Activated CD4-positive, alpha-beta T cell treated with anti-CD3 and anti-CD28 coated beads for 36 hours (primary cell): ENCODE data around the gene LDB3. TPM values are rescaled to one million over a fixed set of nuclear protein-coding genes. Genes with fewer than 3 reads are reported as not detected.

Experiments
- ATAC-seq: fragments of 200-7000 bp; cut with Tn5 transposase; one replicate; pipeline ENCODE4 v1.10.0; 2021; ENCODE audit warnings: mild to moderate bottlenecking, moderate library complexity
- CTCF ChIA-PET: fragments of 350-600 bp; sonication (Branson Sonifier 250); formaldehyde crosslinking; loops from one replicate; lab custom pipeline; 2021; ENCODE audit warnings: antibody characterized with exemption; lab: Charles Lee
- POLR2A ChIA-PET: fragments of 350-600 bp; sonication (Branson Sonifier 250); formaldehyde crosslinking; loops from one replicate; lab custom pipeline; 2021; ENCODE audit warnings: antibody characterized with exemption, inconsistent platforms; lab: Charles Lee
- DNase-seq: peaks from one replicate; pipeline ENCODE4 v3.0.0-alpha.2; 2020
- H3K27ac Mint-ChIP-seq: one replicate; pipeline ENCODE4 v1.8.0; 2021; ENCODE audit warnings: mixed read lengths
- H3K27me3 Mint-ChIP-seq: one replicate; pipeline ENCODE4 v1.8.0; 2021; ENCODE audit warnings: mixed read lengths
- H3K36me3 Mint-ChIP-seq: one replicate; pipeline ENCODE4 v1.8.0; 2021; ENCODE audit warnings: low read depth, mixed read lengths
- H3K4me1 Mint-ChIP-seq: one replicate; pipeline ENCODE4 v1.8.0; 2021; ENCODE audit warnings: mixed read lengths
- H3K4me3 Mint-ChIP-seq: one replicate; pipeline ENCODE4 v1.8.0; 2021; ENCODE audit warnings: mild to moderate bottlenecking, moderate library complexity, mixed read lengths
- H3K9me3 Mint-ChIP-seq: one replicate; pipeline ENCODE4 v1.8.0; 2021; ENCODE audit warnings: low read depth, mixed read lengths
- intact Hi-C, 2 experiments: fragments of 100-400 bp; cut with DNase I in 1 of 2; cut with micrococcal nuclease in 1 of 2; formaldehyde crosslinking; loops; one replicate each; pipeline versions ENCODE4 v1.14.2 to v1.15.1; 2022 to 2024; cut with DNase I, micrococcal nuclease
- total RNA-seq, 2 experiments: library from RNA; stranded (reverse); gene quantifications; one replicate each; pipeline ENCODE4 v1.2.3, GENCODE V29; 2021

LDB3 gene
- total RNA-seq, 2 experiments from 2014 or later = 0.05 to 0.09 TPM

DNA sequence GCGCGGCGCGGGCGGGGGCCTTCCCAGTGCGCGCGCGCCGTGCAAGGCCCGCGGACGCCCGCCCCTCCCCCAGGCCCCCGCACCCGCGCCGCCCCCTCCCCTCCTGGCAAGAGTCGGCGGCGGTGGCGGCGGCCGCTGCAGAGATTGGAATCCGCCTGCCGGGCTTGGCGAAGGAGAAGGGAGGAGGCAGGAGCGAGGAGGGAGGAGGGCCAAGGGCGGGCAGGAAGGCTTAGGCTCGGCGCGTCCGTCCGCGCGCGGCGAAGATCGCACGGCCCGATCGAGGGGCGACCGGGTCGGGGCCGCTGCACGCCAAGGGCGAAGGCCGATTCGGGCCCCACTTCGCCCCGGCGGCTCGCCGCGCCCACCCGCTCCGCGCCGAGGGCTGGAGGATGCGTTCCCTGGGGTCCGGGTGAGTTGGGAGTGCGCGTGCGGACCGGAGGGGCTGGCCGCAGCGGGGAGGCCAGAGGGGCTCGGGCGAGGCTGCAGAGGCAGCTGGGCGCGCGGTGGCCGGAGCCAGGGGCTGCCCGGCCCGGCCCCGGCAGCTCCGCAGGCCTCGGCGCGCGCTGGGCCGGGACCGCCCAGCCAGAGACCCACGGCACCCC is 88.3 kb downstream of the LDB3 start, which contains the start of gene BMPR1A:
Gene BMPR1A (plus strand): TSS at position 109 of the 602 bp plus-strand sequence. CDS start 119,400 bp downstream, outside the sequence.
- CTCF ChIA-PET = interaction anchor here (1.1 to 1.7 kb wide), 3 partner anchors 14 to 136 kb away, joined by 4 to 5 read pairs (median 5); no protein-coding TSS in a partner anchor
- intact Hi-C loops = loop anchor here (1.0 to 5.0 kb wide), 8 partner anchors 45 to 746 kb away; partner anchors contain the start of genes SHLD2 (in 2 of the 2), MINPP1 (in 1 of the 2) and WAPL (in 1 of the 2)
- H3K27ac Mint-ChIP-seq = peak within 1 kb of the TSS; percentile 72
- H3K4me1 Mint-ChIP-seq = peaks cover 33% of the 10 kb centered on the region
- POLR2A ChIA-PET = no interaction called here
- H3K27me3 Mint-ChIP-seq = peaks cover 29% of the 10 kb centered on the region
- no peak for DNase-seq
- H3K9me3 Mint-ChIP-seq = no peaks in the 10 kb centered on the region
- ATAC-seq = peak; percentile 20
- peak within 1 kb of the TSS; percentile 85 for H3K4me3 Mint-ChIP-seq
- H3K36me3 Mint-ChIP-seq = peaks cover 3% of the 10 kb centered on the region

DNA sequence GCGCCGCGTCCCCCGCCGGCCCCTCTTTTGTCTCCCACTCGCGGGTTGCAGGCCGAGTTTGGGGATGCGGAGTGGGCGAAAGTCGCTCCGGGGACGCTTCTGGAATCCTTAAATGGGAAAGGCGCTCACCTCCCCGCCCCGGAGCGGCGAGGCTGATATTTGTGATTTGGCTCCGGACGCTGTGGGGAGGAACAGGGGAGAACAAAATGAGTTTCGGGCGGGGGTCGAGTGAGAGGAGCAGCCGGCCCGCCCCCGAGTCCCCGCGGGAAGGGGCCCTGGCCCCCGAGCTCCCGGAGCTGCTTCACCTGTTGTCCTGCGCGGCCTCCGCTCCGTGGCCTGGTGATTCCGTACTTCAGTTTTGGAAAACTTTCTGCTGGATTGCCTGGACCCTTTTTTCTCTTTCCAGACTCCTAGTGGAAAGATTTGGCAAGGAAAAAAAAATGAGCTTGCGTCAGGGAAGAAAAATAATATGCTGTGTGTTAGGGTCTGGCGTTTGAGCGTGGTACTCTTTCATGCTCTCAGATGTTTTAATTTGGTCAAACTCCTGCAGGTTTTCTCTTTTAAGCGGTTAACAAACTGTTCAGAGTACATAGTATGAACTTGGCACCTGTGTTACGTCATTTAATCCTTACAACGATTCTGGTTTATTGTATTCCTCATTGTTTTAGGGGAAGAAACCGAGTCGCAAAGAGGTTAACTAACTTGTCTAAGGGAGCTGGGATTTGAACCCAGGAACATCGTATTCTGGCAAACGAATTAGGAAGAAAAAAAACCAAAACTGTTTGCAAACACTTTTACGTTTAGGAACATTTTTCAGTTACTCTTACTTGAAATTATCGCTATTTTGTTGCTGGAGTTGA is 89.0 kb downstream of the LDB3 start:
- intact Hi-C loops = loop anchor here (2.0 to 5.0 kb wide), 3 partner anchors 340 to 745 kb away; partner anchors contain the start of genes MINPP1 (in 1 of the 2) and SHLD2 (in 1 of the 2)
- H3K4me3 Mint-ChIP-seq = peak overlapping the region; percentile 85
- H3K27ac Mint-ChIP-seq = peak overlapping the region; percentile 70
- ChIA-PET CTCF (interaction anchor here (0.6 to 2.4 kb wide), 6 partner anchors 13 to 379 kb away, joined by 3 to 5 read pairs (median 4); no protein-coding TSS in a partner anchor), POLR2A (interaction anchor here (0.7 kb wide), 1 partner anchor 356 kb away, joined by 3 read pairs; no protein-coding TSS in a partner anchor)
- ATAC-seq (no peak), DNase-seq (peak; percentile 25)
- H3K4me1 Mint-ChIP-seq = peaks cover 33% of the 10 kb centered on the region
- H3K27me3 Mint-ChIP-seq = peaks cover 30% of the 10 kb centered on the region
- peaks cover 3% of the 10 kb centered on the region for H3K36me3 Mint-ChIP-seq
- no peaks in the 10 kb centered on the region for H3K9me3 Mint-ChIP-seq

DNA sequence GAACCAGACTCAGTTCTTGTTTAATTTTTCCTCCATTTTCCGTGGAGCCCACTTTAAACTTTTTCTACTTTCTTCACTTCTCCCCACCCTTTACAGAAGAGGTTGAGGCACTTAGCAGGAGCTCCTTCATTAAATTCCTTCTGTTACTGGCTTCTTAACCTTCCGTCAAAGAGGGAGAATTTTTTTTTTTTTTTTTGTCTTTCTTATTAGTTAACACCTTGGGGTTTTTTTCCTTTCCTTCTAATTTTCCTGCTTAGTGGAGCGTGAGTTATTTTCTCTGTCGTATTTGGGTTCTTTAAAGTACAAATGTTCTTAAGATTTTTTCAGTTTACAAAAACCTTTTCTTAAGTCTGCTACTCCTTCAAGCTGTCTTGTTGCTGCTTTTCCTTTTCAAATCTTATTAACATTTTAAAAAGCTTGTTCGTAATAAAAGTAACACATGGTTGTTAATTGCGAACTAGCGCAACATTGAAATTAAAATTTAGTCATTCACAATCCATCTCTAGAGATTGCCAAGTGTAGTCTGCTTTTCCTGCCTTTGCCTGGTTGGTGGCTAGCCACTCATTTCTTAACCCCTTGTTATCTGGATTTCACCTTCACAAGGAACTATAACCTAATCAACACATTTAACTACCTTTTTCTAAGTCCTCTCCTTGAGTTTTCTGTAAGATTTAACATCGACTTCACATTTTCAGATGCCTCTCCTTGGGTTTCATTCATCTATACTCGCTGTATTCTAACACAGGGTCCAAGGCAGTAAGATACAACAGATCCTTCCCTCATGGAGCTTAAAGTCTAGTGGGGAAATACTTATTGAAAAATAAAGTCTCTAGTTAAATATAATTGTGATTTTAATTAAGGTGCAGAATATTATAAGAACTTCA is 90.1 kb downstream of the LDB3 start:
- intact Hi-C loops = loop anchor here (5.0 kb wide), 2 partner anchors 339 to 744 kb away; partner anchors contain the start of genes MINPP1 (in 1 of the 2) and SHLD2 (in 1 of the 2)
- H3K36me3 Mint-ChIP-seq = peaks cover 3% of the 10 kb centered on the region
- ChIA-PET POLR2A (no interaction called here), CTCF (interaction anchor here (0.7 to 2.4 kb wide), 4 partner anchors 12 to 143 kb away, joined by 3 to 5 read pairs (median 4); no protein-coding TSS in a partner anchor)
- no peak for ATAC-seq
- peaks cover 30% of the 10 kb centered on the region for H3K27me3 Mint-ChIP-seq
- DNase-seq = no peak
- no peak overlapping the region for H3K27ac Mint-ChIP-seq
- H3K4me1 Mint-ChIP-seq = peaks cover 32% of the 10 kb centered on the region
- peak overlapping the region; percentile 85 for H3K4me3 Mint-ChIP-seq
- no peaks in the 10 kb centered on the region for H3K9me3 Mint-ChIP-seq

DNA sequence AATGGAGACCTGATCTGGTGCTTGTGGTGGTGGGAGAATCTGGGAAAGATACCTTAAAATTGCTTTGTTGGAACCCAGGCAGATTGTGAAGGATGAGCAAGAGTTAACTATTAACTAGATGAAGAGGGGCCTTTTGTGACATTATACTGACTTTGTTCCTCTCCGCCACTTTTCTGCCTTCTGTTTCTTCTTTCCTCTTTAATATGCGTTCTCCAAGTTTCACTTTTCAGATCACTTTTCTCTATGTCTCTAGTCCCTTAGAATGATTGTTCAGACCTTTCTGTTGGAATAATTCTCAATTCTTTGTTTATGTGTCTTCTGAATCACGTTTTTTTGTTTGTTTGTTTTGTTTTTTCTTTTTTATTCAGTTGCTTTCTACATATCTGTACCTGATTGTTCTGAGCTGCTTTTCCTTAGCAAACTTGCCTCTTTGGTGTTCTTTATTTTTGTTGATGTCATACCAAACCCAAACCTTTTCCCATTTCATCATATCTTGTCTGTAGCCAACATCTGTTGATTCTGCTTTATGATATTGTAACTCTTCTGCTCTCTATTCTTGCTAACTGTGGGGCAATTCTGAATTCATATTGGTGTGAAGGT is 90.9 kb downstream of the LDB3 start:
- no peak for DNase-seq
- H3K4me1 Mint-ChIP-seq = peaks cover 32% of the 10 kb centered on the region
- H3K27me3 Mint-ChIP-seq = peaks cover 30% of the 10 kb centered on the region
- CTCF ChIA-PET = interaction anchor here (1.5 to 2.4 kb wide), 2 partner anchors 49 to 143 kb away, joined by 3 to 5 read pairs; no protein-coding TSS in a partner anchor
- POLR2A ChIA-PET = no interaction called here
- no peaks in the 10 kb centered on the region for H3K9me3 Mint-ChIP-seq
- no peak for ATAC-seq
- intact Hi-C loops = loop anchor here (5.0 kb wide), 2 partner anchors 338 to 743 kb away; partner anchors contain the start of genes MINPP1 (in 1 of the 2) and SHLD2 (in 1 of the 2)
- H3K4me3 Mint-ChIP-seq = no peak overlapping the region
- H3K27ac Mint-ChIP-seq = no peak overlapping the region
- H3K36me3 Mint-ChIP-seq = peaks cover 3% of the 10 kb centered on the region

DNA sequence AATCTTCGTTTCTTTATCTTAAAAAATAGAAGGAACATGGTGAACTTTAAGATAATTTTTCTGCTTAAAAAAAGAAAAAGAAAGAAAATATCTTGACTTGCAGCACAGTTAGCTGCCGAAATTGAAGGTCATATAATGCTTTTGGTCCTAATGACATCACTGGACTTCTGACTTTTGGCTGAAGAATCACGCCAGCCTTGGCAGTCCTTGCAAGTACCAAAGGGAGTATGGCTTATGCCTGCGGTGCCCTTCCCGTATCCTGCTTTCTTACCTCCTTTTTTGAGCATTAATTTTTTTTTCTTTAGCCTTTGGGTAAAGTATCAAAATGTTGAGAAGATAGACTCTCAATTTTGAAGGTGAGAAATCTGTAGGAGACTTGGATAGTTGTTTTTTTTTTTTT is 95.1 kb downstream of the LDB3 start:
- ATAC-seq (no peak), DNase-seq (no peak)
- no peak overlapping the region for H3K27ac Mint-ChIP-seq
- POLR2A ChIA-PET = no interaction called here
- intact Hi-C loops = no loop called here
- H3K27me3 Mint-ChIP-seq = peaks cover 20% of the 10 kb centered on the region
- no peaks in the 10 kb centered on the region for H3K36me3 Mint-ChIP-seq
- H3K4me3 Mint-ChIP-seq = no peak overlapping the region
- CTCF ChIA-PET = no interaction called here
- H3K4me1 Mint-ChIP-seq = peaks cover 12% of the 10 kb centered on the region
- no peaks in the 10 kb centered on the region for H3K9me3 Mint-ChIP-seq

DNA sequence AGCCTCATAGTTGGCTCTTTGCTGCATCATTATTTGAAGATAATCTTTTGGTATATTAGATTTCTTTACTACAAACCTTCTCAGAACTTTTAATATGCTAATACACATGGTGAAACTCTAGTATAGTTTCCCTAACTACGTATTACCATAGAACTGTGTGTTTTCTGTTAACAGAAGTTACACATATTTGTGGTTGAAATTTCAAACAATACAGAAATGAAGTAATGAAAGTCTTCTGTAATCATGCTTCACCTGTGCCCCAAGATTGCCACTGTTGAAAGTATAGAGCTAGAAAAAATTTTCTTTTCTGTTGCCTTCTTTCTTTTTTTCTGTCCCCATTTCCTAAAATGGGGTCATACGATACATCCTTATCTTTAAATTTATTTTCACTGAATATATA is 97.2 kb downstream of the LDB3 start:
- ChIA-PET CTCF (no interaction called here), POLR2A (no interaction called here)
- Mint-ChIP-seq H3K27ac (no peak overlapping the region), H3K4me3 (no peak overlapping the region), H3K4me1 (no peaks in the 10 kb centered on the region), H3K36me3 (no peaks in the 10 kb centered on the region), H3K27me3 (peaks cover 6% of the 10 kb centered on the region), H3K9me3 (no peaks in the 10 kb centered on the region)
- intact Hi-C loops = no loop called here
- no peak for ATAC-seq
- DNase-seq = no peak

DNA sequence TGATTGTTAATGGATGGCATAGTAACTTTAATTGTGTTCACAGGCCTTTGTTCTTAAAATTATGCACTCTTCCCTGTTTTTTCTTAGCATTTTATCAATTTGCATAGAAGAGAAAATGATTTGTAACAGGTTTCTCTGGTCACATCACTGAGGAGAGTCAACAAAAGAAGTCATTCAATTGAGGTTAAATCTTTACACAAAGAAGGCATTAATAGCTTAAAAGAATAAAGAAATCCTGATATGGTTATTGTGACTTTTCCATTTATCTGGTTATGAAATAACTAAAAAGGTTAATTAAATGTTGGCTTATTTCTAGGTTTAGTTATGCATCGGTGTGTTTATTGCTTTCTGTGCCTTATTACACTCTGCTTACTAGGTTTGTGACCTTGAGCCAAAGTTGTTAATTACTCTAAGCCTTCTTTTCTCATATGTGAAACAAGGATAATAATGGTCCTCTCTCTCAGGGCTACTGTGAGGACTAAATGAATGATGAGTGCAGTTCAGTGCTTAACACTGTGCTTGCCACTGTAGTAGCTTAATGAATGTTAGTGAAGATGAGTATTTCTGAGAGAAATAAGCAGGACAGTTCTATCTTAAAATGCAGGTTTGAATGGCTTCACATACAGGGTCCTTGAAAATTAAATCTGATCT is 100.2 kb downstream of the LDB3 start:
- no peak overlapping the region for H3K4me3 Mint-ChIP-seq
- no peaks in the 10 kb centered on the region for H3K4me1 Mint-ChIP-seq
- DNase-seq (no peak), ATAC-seq (no peak)
- peaks cover 2% of the 10 kb centered on the region for H3K27me3 Mint-ChIP-seq
- POLR2A ChIA-PET = no interaction called here
- CTCF ChIA-PET = interaction anchor here (0.9 kb wide), 1 partner anchor 132 kb away, joined by 3 read pairs; no protein-coding TSS in a partner anchor
- intact Hi-C loops = no loop called here
- no peaks in the 10 kb centered on the region for H3K9me3 Mint-ChIP-seq
- no peaks in the 10 kb centered on the region for H3K36me3 Mint-ChIP-seq
- no peak overlapping the region for H3K27ac Mint-ChIP-seq

DNA sequence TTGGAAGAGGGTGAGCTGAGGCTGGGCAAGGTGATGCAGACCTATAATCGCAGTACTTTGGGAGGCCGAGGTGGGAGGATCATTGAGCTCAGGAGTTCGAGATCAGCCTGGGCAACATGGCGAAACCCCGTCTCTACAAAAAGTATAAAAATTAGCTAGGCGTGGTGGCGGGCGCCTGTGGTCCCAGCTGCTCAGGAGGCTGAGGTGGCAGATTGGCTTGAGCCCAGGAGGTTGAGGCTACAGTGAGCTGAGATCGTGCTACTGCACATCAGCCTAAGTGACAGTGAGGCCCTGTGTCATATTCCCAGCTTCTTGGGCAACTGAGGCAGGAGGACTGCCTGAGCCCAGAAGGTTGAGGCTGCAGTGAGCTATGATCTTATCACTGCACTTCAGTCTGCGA is 101.7 kb downstream of the LDB3 start:
- Mint-ChIP-seq H3K9me3 (no peaks in the 10 kb centered on the region), H3K4me3 (no peak overlapping the region), H3K4me1 (peaks cover under 1% of the 10 kb centered on the region), H3K36me3 (no peaks in the 10 kb centered on the region), H3K27ac (no peak overlapping the region), H3K27me3 (peaks cover 2% of the 10 kb centered on the region)
- POLR2A ChIA-PET = no interaction called here
- ATAC-seq (no peak), DNase-seq (no peak)
- intact Hi-C loops = no loop called here
- CTCF ChIA-PET = interaction anchor here (0.5 to 1.3 kb wide), 4 partner anchors 10 to 87 kb away, joined by 3 to 5 read pairs (median 4); no protein-coding TSS in a partner anchor

DNA sequence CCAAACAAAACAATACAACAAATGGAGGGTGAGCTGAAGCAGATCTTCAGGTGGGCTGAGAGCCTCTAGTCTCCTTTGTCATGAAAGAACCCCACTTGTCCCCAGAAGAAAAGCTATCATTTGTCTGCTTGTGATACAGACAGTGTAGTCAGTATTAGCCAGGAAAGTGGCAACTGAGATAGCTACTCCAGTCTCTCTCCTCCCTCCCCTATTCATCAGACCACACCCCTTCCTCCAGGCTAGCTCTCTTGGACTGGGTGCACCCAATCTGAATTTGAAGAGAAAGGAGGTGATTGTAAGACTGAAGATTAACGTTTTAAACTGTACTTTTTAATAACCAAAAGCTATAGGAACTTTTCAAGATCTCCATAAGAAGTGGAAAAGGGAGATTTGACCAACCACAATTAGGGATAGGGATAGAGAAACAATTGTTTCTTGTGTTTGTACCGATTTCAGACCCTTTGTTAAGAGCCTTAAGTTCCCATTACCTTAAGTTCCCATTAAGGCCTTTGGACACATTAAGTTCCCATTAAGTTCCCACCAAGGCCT is 102.2 kb downstream of the LDB3 start:
- H3K4me3 Mint-ChIP-seq = no peak overlapping the region
- H3K9me3 Mint-ChIP-seq = no peaks in the 10 kb centered on the region
- no peak overlapping the region for H3K27ac Mint-ChIP-seq
- H3K36me3 Mint-ChIP-seq = no peaks in the 10 kb centered on the region
- ATAC-seq (no peak), DNase-seq (no peak)
- H3K4me1 Mint-ChIP-seq = peaks cover 3% of the 10 kb centered on the region
- POLR2A ChIA-PET = no interaction called here
- CTCF ChIA-PET = interaction anchor here (0.6 to 1.3 kb wide), 4 partner anchors 13 to 255 kb away, joined by 3 to 5 read pairs (median 3); no protein-coding TSS in a partner anchor
- peaks cover 2% of the 10 kb centered on the region for H3K27me3 Mint-ChIP-seq
- intact Hi-C loops = no loop called here
